Putamen (tissue), 1 donor: ENCODE data around the gene GULP1.
"Not testable (repeated sequence)": the region's sequence is repeated elsewhere in the genome, so short reads cannot be mapped to it uniquely, and the experiment has no call there.

Source experiments
- DNase-seq: peaks from one replicate; pipeline ENCODE4 v3.0.0-alpha.2; 2016; ENCODE audit warnings: low spot score

Gene GULP1

DNA sequence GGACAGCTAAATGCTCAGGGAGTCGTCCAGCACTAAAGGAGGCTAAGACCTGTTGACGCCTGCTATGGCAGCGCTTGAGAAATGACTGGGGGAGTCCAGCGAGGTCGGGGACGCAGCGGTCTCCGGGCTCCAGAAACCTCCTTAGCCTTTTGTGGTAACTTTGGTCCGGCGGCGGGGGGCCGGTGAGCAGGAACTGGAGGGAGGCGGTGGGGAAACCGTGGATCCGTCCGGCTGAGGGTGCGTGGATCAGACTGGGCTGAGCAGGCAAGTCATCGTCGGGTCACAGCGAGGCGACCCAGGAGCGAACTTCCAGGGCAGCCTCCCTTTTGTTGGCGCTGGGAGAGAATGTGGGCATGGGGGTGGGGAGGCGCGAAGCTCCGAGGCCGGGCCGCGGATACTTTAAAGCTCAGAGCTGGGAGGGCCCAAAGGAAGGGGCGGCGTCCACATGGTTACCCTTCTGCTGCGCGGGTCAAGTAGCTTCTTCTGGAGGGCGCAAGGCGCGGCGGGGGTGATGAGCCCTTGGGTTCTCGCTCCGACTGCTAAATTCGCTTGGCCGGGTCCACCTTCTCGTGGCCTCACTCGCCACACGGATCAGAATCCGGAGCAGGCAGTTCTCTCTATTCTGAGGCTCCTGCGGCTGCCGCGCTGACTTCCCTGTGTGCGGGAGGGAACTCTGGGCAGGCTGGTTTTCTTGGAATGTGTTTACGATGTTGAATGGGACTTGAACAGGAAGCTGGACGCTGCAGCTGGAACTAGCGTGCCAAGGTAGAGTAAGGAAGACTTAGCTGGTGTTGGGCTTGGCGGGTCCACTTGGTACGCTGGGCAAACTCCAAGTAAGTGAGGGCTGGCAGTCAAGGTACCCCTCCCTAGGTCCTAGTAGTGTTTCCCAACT lies 920 bp downstream of the GULP1 start:
- peak; percentile 31 for DNase-seq

DNA sequence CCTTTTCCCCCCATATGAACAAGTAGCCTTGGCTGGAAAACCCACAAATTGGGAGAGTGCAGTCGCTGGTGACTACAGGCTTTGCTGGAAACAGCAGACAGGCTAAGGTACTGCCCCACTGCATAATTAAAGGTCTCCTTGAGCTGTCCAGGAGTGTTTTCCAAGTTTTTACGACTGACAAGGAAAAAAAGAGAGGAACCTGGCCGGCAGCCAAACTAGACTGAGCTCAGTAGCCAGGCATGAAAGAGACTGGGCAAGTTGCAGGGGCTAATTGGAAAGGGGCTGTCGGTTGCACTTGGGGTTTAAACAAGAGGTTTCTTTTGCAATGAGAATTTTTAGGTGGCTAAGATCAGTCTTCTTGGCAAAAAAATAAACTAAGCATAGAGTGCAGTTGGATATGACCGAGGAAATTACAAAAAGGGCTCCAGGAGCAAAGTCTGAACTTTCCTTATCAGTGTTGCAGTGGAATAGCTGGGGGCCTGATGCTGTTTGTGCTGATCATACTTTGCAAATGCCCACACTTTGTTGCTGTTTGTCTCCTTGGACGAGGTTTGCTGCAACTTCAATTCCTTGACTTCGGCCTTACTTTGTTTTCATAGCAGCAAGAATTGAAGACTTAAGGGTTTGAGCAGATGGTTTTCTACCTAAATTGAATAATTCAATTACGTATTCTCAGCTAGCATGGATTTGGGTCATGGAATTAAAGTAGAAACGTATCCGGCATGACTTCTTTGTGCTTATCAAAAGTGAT lies 2.1 kb downstream of the GULP1 start:
- peak; percentile 63 for DNase-seq

DNA sequence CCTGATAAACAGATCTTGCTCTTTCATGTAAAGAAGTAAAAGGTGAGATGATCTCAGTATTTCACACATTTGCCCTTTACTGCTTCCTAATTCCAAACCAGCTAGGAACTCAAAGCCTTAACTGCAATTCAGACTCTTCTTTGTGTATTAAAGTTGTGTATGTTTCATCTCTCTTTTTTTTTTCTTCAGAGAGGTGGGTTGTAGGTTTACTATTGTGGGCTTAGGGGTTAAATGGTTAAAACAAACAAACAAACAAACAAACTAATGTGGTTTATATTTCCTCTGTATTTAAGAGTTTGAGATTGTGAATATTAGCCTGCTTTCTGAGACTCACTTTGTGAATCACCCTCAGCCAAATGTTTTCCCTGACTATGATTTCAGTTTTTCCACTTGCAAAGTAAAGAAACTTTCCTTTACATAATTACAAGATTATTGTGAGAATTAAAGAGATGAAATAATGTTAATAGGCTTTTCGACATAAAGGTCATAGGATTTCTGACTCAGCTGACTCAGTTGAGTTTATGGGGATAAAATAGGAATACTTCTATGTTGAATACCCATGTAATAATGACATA lies 2.8 kb downstream of the GULP1 start:
- no peak for DNase-seq

DNA sequence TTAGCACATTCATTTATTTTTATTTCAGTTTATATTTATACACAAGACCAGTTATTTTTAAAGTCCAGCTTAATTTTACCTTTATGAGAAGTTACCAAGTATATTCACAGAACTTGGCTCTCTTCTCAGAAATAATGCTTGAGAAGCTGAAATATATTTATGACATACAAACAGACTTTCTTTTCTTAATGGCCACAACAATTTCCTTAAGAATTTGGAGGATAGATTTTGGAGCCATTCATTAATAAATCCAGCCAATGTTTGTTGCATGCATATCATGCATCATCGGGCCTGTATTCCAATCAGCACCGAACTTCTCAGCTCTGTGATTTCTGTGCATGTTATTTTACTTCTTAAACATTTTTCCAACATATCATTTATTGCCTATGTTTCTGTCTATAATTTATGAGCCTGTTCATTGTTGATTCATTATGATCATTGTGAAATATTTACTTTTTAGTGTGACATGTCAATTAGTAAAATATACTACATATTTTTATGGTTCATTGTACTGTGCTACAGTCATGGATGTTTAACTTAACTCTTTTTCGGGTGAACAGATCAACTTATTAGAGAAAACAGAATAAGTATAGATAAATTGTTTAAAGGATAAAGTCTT lies 3.5 kb downstream of the GULP1 start:
- no peak for DNase-seq

DNA sequence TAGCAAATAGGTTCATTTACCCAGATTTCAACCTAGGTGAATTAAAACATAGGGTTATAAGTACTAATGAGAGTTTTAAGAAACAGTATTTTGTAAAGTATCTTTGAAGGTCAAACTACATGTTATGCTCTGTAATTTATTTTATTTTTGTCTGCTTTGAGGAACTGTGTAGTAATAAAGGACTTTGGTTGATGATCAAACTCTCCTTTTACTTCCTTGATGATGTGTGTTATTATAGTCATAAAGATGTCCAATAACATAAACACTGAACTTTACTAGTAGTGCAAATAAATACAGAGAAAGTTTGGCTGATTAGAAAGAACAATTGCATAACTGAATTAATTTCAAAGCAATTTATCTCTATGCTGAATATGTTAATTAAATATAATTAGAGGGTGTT lies 6.3 kb downstream of the GULP1 start:
- no peak for DNase-seq

DNA sequence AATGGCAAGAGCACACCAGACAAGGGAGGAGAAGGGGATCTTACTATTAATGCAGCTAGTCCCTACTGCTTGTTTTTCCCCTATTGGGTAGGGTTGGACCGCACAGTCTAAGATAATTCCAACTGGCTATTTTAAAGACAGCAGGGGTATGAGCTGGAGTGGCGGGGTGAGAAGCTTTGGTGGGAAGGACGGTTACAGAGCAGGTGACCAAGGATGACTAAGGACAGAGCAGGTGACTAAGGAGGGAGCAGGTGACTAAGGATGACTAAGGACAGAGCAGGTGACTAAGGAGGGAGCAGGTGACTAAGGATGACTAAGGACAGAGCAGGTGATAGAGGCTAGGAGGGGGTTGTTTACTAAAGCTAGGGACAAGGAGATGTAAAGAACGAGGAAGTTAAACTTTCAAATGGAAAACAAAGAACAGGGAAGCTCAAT lies 7.3 kb downstream of the GULP1 start:
- not testable (repeated sequence) for DNase-seq

DNA sequence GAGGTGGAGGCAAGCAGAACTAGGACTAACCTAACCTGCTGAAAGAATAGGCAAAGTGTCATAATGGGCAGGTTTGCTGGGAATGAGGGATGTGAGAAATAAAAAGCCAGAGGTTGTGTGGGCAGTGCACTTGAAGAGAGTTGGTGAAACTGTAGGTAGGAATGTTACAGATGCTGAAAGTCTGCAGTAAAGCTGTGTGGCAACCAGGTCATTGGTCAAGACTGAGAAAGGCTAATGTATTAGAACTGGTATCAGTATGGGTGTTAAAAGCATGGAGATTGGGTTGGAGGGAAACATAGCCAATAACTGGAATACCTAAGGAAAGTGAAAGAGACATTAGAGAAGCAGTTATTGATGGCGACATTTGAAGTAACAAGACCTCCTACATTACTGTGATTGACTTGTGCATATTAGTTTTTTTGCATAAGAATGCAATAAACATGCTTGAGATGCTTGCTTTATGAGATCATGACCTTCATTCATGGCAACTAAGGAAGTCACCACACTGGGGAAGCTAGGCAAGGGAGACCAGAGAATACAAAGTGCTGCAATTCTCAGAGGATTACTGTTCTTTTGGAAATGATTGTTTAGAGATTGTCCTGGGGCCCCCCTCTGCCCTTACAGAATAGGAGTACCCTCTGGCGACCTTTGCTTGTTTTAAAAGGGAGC lies 11.8 kb downstream of the GULP1 start:
- no peak for DNase-seq

DNA sequence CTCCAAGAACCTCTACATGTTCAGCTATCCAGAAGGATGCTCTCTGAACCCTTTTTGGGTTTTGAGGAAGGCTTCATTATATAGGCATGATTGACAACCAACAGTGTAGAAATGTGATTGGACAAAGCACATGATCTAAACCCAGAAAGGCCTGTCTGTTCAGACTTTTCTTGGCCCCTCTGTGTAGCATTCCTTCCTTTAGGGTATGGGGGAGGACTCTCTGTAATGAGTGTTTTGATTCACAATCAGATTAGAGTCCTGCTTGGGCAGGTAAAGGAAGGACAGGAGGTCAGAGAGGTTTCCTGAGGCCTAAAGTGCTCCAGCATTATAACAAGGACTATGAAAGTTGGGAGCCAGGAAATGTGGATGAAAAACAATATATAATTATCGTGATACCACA lies 13.6 kb downstream of the GULP1 start:
- DNase-seq, result no peak

DNA sequence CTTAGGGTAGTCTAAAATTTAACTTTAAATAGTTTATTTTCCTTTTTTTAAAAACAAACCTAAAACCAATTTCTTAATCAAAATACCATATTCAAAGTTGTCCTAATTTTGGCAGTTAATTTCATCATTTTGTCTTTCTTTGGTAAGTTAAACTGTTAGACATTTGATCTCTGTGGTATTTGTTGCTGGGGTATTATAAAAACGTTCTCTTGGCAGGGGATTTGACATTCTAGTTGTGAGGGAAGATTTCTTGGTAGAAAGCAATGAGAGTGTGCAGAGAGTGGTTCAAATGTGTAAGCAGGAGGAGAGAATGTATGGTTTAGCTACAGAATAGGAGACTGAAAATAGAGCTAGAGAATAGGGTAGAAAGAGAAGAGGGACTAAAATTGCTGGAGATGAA lies 14.6 kb downstream of the GULP1 start:
- no peak for DNase-seq

DNA sequence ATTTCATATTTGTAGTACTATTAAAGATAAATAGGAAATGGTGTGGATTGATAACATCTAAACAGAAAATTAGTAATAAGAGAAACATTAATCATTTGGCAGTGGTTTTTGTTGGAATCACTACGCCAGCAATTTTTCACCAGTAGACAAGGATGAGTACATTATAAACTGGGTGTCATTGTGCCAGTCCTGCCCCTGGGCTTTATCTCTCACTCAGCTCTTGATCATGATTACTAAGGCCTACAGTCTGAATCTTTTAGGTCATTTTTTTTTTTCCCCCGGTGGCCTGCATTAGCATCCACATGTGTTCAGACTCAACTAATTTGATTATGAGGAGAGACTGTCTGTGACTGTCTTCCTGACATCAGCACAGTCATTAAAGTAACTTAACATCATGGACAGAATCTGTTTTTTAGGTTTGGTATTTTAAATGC lies 16.2 kb downstream of the GULP1 start:
- DNase-seq, result no peak

DNA sequence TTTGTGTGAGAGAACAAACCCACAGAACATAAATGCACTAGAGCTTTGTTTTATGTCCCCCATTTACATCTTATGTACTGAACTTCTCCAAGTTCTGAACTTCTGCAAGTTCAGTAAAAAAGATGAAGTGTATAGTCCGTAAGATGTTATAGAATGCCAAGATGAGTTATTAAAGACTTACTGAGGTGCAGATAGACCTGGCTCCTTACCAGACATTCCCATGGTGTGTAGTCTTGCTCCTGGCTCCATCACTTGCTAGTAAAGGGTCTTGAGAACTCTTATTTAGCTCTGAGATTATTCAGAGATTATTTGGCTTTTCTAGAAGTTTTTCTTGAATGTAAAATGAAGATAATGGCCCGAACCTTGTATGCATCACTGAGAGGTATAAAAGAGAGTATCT lies 16.8 kb downstream of the GULP1 start:
- no peak for DNase-seq

DNA sequence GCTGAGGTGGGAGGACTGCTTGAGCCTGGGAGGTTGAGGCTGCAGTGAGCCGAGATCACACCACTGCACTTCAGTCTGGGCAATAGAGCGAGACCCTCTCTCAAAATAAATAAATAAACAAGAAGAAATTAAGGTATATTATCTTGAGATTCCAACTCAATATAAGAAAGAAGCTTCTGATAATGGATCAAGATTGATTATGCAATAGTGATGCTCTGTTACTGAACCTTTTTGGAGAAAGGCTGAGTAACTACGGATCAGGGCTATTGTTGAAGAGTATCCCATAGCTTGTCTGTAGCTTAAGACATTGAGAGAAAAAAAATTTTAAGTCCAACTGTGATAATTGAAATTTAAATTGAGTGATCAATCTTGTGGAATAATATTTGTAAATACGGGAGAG lies 17.7 kb downstream of the GULP1 start:
- DNase-seq, result no peak

DNA sequence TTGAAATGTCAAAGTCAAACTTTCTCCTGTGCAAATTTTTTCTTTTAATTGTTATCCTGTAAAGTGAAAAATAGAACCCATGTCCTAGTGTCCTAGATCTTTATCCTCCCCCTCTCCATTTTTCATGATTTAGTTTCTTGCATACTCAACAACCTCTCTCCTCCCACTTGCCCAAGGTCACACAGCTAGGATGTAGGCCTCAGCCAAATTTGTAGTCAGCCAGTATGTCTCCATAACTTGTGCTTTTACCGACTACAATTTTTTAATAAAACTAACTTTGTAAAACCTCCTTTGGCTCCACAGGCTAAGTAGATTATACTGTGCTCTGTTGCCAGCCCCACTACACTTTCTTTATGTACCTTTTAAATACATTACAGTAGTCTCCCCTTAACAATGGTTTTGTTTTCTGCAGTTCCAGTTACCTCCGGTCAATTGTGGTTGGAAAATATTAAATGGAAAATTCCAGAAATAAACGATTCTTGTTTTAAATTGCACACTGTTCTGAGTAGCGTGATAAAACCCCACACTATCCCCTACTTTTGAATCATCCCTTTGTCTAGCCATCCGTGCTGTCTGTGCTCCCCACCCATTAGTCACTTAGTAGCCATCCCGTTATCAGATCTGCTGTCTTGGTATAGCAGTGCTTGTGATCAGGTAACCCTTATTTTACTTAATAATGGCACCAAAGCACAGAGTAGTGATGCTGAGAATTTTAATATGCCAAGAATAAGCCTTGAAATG lies 22.8 kb downstream of the GULP1 start:
- DNase-seq, result no peak

DNA sequence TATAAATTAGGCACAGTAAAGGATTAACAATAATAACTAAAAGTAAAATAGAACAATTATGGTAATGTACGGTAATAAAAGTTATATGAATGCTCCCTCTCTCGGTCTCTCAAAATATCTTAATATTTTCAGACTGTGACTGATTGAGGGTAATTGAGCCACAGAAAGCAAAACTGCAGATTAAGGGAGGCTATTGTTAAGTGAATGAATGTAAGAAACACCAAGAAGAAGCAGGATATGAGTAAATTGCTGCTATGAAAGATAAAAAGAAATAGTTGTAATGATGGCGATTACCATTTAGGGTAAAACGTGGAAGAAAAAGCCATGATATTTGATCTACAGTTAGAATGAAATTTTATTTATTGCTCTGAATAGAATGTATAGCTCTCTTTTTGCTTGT lies 24.1 kb downstream of the GULP1 start:
- no peak for DNase-seq

DNA sequence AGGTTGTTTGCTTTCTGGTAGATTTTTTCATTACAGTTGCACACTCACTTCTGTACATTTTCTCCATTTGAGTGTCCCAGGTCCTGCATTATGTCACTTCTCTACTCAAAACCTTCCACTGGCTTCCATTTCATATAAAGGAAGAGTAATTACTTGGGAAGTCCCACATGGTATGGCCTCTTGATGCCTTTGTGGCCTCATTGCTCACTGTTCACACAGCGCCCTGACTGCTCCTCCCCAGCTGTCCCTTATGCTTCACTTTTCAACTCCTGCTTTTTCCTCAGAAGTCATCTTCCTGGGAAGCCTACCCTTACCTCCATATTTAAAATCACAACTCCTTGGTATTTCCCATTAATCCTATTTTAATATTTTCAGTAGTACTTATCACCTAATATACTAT lies 24.7 kb downstream of the GULP1 start:
- no peak for DNase-seq

DNA sequence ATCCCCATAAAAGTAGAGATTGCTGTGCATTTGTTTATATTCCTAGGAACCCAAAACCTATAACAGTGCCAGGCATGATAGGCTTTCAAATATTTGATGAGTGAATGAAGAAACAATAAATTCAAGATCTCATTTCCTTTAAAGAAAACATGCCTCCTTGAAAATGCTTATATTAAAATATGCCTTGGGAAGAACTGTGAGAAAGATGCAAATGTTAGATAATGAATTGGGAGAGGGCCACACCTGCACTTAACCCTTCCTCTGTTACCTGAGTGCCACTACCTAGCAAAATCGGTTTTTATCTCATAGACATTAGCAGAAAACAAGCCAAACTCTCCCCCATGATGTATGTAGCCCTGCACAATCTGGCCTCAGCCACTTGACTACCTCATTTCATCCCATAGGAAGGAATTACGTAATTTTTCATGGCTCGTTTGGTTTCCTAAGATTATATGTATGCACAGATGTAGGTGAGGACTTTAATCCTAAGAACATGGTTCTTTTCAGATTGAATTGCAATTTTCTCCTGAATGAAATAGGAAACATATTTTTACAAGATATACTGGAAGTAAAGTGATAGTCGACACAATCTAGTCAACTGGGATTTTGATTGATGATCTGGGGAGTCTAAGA lies 25.2 kb downstream of the GULP1 start:
- no peak for DNase-seq

DNA sequence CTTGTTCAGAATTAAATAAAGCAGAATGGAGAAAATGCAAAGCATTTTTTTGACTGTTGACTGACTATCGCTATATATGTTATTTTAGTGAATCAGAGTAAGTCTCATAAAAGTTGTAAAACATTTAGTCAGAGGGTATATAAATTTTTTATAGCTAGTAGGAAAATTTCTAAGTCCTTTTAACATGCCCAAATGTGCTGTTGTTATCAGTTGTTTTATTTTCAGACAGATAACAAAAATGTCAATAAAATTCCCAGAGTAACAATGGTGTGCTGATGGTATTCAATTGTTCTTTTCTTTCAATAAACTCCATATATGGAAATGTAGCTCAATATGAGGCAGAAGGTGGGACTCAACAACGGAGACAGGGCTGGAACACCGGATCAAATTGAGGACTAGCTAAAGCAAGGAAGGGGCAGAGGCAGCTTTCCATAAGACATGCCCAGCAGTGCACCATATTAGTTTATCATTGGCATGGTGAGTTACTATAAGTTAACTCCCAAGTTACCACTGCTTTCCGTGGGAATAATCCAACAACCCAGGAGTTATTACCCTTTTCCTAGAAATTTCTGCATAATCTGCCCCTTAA lies 26.6 kb downstream of the GULP1 start:
- DNase-seq, result no peak

DNA sequence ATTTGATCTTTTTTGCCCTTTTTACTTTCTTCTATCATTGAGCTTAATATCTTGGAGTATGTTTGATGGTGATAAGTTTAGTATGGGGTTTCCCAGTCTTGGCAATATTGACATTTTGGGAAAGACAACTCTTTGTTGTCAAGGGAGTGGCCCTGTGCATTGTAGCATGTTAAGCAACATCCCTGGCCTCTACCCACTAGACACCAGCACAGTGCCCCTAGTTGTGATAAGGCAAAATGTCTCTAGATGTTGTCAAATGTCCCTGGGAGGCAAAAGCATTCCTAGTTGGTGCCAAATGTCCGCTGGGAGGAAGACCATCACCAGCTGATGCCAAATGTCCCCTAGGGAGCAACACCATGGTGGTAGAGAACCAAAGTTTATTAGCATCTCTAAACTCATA lies 28.2 kb downstream of the GULP1 start:
- no peak for DNase-seq

DNA sequence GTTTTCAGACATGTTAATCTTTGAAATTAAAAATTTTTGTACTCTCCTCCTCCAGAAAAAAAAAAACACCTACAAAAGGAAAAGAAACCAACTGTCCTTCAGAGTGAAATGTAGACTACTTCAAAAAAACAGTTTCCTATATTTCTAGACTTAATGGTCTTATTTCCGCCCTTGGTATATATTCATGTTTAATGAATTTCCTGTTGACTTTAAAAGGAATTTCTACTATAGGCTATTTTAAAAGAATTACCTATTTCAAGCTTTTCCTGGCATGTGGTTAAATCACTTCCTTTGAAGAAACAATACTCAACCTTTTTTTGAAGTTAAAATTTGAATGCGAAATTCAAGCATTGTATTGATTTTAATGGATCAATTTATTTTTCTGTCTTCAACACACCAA lies 29.2 kb downstream of the GULP1 start:
- DNase-seq, result no peak
